Activated T-helper 1 cell treated with anti-CD3 and anti-CD28 coated beads, Interleukin-12 subunit alpha, Interleukin-12 subunit beta, Interleukin-2, Interleukin-4 antibody, amounts not matched to agents 30 ng/mL and 10 ng/mL and 1 ng/mL, durations not matched to agents 14 hours and 24 hours and 36 hours (primary cell): Measurements from ENCODE around the gene OPCML. TPM values are rescaled to one million over a fixed set of nuclear protein-coding genes. Genes with fewer than 3 reads are reported as not detected.

ENCODE experiments used
- DNase-seq: peaks from one replicate; pipeline ENCODE4 v3.0.0; 2021; ENCODE audit warnings: low spot score
- H3K27ac Mint-ChIP-seq: one replicate; pipeline ENCODE4 v1.8.0; 2021; ENCODE audit warnings: mild to moderate bottlenecking, mixed read lengths
- H3K27me3 Mint-ChIP-seq: one replicate; pipeline ENCODE4 v1.8.0; 2022; ENCODE audit warnings: mild to moderate bottlenecking, moderate library complexity, mixed read lengths; ENCODE audit not compliant: insufficient read depth
- H3K36me3 Mint-ChIP-seq: one replicate; pipeline ENCODE4 v1.8.0; 2021; ENCODE audit warnings: low read depth, mixed read lengths
- H3K4me1 Mint-ChIP-seq: one replicate; pipeline ENCODE4 v1.8.0; 2021; ENCODE audit warnings: low read depth, mixed read lengths
- H3K4me3 Mint-ChIP-seq: one replicate; pipeline ENCODE4 v1.8.0; 2021; ENCODE audit warnings: mild to moderate bottlenecking, moderate library complexity, mixed read lengths
- H3K9me3 Mint-ChIP-seq: one replicate; pipeline ENCODE4 v1.8.0; 2021; ENCODE audit warnings: mixed read lengths
- intact Hi-C: fragments of 100-400 bp; cut with micrococcal nuclease; formaldehyde crosslinking; loops from one replicate; pipeline ENCODE4 v1.15.1; 2024
- total RNA-seq: library from RNA; stranded (reverse); gene quantifications from 2 replicates; pipeline ENCODE4 v1.2.3, GENCODE V29; 2022

OPCML gene
- total RNA-seq, 1 donor from 2014 or later, result not detected

- H3K4me3 Mint-ChIP-seq, result no peak overlapping the region
- no peaks in the 10 kb centered on the region for H3K9me3 Mint-ChIP-seq
- no peaks in the 10 kb centered on the region for H3K4me1 Mint-ChIP-seq
- no peak overlapping the region for H3K27ac Mint-ChIP-seq
- H3K27me3 Mint-ChIP-seq, result no peaks in the 10 kb centered on the region
- DNase-seq, result no peak
- no peaks in the 10 kb centered on the region for H3K36me3 Mint-ChIP-seq
- intact Hi-C loops, result no loop called here
Measured at GRCh38 chr11:132601875-132602274, 930.4 kb downstream of the OPCML start.

DNA sequence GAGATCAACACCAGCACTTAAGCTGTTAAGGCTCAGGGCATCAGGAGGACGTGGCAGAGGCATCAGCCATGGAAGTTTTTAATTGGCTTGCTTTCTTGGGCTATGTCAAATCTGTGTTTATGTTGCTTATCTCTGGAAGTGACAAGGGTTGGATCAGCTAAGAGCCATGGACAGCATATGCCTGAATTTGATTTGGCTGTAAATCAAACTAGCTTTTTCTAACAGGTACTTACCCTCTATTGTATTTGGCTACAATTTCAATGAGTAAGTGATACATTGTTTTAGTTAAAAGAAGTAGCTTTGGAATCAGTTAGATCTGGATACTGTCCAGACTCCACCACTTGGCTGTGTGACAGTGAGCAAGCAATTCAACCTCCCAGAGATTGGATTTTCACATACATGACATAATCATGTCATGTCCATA is 936.6 kb downstream of the OPCML start:
- intact Hi-C loops, result no loop called here
- Mint-ChIP-seq H3K4me3 (no peak overlapping the region), H3K36me3 (no peaks in the 10 kb centered on the region), H3K27ac (no peak overlapping the region), H3K27me3 (no peaks in the 10 kb centered on the region), H3K9me3 (no peaks in the 10 kb centered on the region), H3K4me1 (no peaks in the 10 kb centered on the region)
- DNase-seq, result no peak

- Mint-ChIP-seq H3K4me3 (no peak overlapping the region), H3K4me1 (no peaks in the 10 kb centered on the region), H3K36me3 (no peaks in the 10 kb centered on the region), H3K27me3 (no peaks in the 10 kb centered on the region), H3K9me3 (no peaks in the 10 kb centered on the region), H3K27ac (no peak overlapping the region)
- intact Hi-C loops, result no loop called here
- no peak for DNase-seq
Measured at GRCh38 chr11:132595246-132595645, 937.1 kb downstream of the OPCML start.

DNA sequence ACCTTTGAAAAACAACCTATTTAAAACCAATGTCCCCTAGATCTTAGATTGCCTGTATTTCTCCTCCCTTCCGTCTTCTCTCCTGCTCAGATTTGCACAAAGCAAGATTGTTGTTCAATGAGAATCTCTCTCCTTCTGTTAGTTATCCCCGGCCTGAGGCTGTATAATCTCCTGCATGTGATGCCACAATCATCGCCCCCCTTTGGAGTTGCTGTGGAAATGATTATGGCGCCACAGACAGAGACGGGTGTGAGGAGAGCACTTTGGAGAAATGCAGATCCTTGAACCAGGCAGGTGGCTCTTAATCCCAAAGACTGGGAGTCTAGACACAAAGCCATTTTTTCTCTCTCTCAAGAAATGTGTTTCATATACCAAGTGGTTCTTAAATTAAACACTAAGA is 941.3 kb downstream of the OPCML start:
- Mint-ChIP-seq H3K9me3 (no peaks in the 10 kb centered on the region), H3K4me3 (no peak overlapping the region), H3K27me3 (no peaks in the 10 kb centered on the region), H3K4me1 (no peaks in the 10 kb centered on the region), H3K36me3 (no peaks in the 10 kb centered on the region), H3K27ac (no peak overlapping the region)
- no peak for DNase-seq
- intact Hi-C loops, result no loop called here

GRCh38 chr11:132590554-132590953 is 941.7 kb downstream of the OPCML start:
- intact Hi-C loops, result no loop called here
- Mint-ChIP-seq H3K27me3 (no peaks in the 10 kb centered on the region), H3K4me1 (no peaks in the 10 kb centered on the region), H3K4me3 (no peak overlapping the region), H3K9me3 (no peaks in the 10 kb centered on the region), H3K27ac (no peak overlapping the region), H3K36me3 (no peaks in the 10 kb centered on the region)
- DNase-seq, result no peak

DNA sequence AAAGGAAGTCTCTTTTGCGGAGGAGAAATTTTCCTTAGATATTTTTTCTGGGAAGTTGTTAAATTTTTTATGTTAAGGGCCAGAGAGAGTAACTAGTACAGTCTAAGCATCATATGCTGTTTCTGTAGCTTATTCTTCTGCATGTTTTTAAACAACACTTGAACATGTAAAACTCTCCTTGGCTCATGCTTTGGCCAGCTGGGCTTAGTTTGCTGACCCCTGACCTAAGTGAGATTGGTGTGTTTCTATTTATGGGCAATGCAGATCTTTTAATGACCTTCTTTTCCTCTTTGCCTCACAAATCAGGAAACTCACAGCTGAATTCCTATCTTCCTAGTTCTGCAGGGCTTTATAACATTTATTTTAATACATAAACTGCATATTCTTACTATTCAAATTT is 942.5 kb downstream of the OPCML start:
- H3K4me3 Mint-ChIP-seq, result no peak overlapping the region
- no peak overlapping the region for H3K27ac Mint-ChIP-seq
- H3K27me3 Mint-ChIP-seq, result no peaks in the 10 kb centered on the region
- intact Hi-C loops, result no loop called here
- H3K9me3 Mint-ChIP-seq, result no peaks in the 10 kb centered on the region
- no peaks in the 10 kb centered on the region for H3K36me3 Mint-ChIP-seq
- no peak for DNase-seq
- no peaks in the 10 kb centered on the region for H3K4me1 Mint-ChIP-seq

DNA sequence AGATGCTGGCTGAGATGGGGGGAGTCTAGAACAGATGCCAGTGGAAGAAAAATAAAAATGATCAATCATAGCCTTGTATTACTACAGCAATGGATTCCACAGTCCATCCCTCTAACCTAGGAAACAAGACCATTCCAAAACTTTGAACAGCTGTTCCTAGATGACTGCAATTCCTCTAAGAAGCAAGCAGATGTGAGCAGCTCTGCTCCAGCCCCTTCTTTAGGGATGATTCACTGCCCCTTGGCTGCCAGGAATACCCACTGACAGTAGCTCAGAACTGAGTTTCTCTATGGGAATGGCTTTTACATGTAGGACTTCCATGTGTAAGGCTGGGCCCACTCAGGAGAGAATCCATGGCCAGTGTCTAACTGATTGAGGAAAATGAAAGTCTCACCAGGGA is 943.9 kb downstream of the OPCML start:
- H3K27me3 Mint-ChIP-seq, result no peaks in the 10 kb centered on the region
- DNase-seq, result no peak
- H3K9me3 Mint-ChIP-seq, result no peaks in the 10 kb centered on the region
- intact Hi-C loops, result no loop called here
- H3K36me3 Mint-ChIP-seq, result no peaks in the 10 kb centered on the region
- H3K4me3 Mint-ChIP-seq, result no peak overlapping the region
- H3K27ac Mint-ChIP-seq, result no peak overlapping the region
- no peaks in the 10 kb centered on the region for H3K4me1 Mint-ChIP-seq

GRCh38 chr11:132587716-132588115 is 944.6 kb downstream of the OPCML start:
- intact Hi-C loops, result no loop called here
- Mint-ChIP-seq H3K27me3 (no peaks in the 10 kb centered on the region), H3K4me1 (no peaks in the 10 kb centered on the region), H3K4me3 (no peak overlapping the region), H3K9me3 (no peaks in the 10 kb centered on the region), H3K27ac (no peak overlapping the region), H3K36me3 (no peaks in the 10 kb centered on the region)
- DNase-seq, result no peak

DNA sequence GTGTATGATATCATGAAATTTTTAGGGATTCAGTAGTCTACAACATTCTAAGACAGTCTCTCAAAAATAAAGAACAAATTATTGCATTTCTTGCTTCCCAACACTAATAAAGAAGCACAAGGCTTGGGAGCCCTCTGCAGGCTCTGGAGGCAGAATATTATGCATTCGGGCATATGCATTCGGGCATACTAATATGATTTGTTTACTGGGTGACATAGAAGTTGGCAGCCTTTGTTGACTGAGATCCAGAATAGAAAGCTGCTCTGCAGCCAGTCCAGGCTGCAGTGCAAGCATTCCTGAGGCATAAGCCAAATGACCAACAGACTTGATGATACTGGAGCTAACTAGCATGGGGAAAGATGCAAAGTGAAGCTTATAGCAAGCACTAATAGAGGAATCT is 945.5 kb downstream of the OPCML start:
- H3K9me3 Mint-ChIP-seq, result no peaks in the 10 kb centered on the region
- H3K4me1 Mint-ChIP-seq, result no peaks in the 10 kb centered on the region
- DNase-seq, result no peak
- H3K4me3 Mint-ChIP-seq, result no peak overlapping the region
- H3K27ac Mint-ChIP-seq, result no peak overlapping the region
- no peaks in the 10 kb centered on the region for H3K36me3 Mint-ChIP-seq
- intact Hi-C loops, result no loop called here
- H3K27me3 Mint-ChIP-seq, result no peaks in the 10 kb centered on the region

- Mint-ChIP-seq H3K4me1 (no peaks in the 10 kb centered on the region), H3K4me3 (no peak overlapping the region), H3K27me3 (no peaks in the 10 kb centered on the region)
Measured at GRCh38 chr11:132579634-132580327, 952.5 kb downstream of the OPCML start.

DNA sequence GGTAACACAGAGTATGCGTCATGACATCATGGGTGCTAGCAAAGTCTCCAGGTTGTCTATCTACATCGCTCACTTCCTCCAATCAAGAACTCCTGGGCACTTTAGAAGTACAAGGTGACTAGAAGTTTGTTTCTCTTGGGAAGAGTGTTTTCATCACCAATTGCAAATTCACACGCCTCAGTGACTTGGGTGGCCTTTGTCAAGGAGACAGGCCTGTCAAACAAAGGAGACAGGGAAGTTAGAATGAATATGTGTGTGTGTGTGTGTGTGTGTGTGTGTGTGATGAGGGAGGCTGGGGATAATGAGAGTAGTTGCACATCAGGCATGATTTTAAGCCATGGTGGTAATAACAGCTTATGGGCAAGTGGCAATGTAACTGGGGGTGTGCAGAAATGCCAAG is 953.2 kb downstream of the OPCML start:
- Mint-ChIP-seq H3K36me3 (no peaks in the 10 kb centered on the region), H3K4me3 (no peak overlapping the region)

More at GRCh38 chr11:132579634-132580327, 952.5 kb downstream of the OPCML start:
- H3K36me3 Mint-ChIP-seq, result no peaks in the 10 kb centered on the region
- intact Hi-C loops, result no loop called here
- no peaks in the 10 kb centered on the region for H3K9me3 Mint-ChIP-seq
- DNase-seq, result no peak
- no peak overlapping the region for H3K27ac Mint-ChIP-seq

GRCh38 chr11:132578580-132578979 is 953.7 kb downstream of the OPCML start:
- Mint-ChIP-seq H3K27ac (no peak overlapping the region), H3K4me1 (no peaks in the 10 kb centered on the region), H3K9me3 (no peaks in the 10 kb centered on the region), H3K27me3 (no peaks in the 10 kb centered on the region), H3K36me3 (no peaks in the 10 kb centered on the region), H3K4me3 (no peak overlapping the region)
- intact Hi-C loops, result no loop called here
- DNase-seq, result no peak

More for the DNA sequence above, 953.2 kb downstream of the OPCML start:
- no peaks in the 10 kb centered on the region for H3K27me3 Mint-ChIP-seq
- intact Hi-C loops, result no loop called here
- H3K27ac Mint-ChIP-seq, result no peak overlapping the region
- no peaks in the 10 kb centered on the region for H3K4me1 Mint-ChIP-seq
- no peaks in the 10 kb centered on the region for H3K9me3 Mint-ChIP-seq
- no peak for DNase-seq

GRCh38 chr11:132576706-132577105 is 955.6 kb downstream of the OPCML start:
- Mint-ChIP-seq H3K27me3 (no peaks in the 10 kb centered on the region), H3K27ac (no peak overlapping the region), H3K36me3 (no peaks in the 10 kb centered on the region), H3K4me3 (no peak overlapping the region), H3K4me1 (no peaks in the 10 kb centered on the region), H3K9me3 (no peaks in the 10 kb centered on the region)
- intact Hi-C loops, result no loop called here
- DNase-seq, result no peak
